GM19455 (cell line): ENCODE results near the gene NDOR1.

Source experiments
- ATAC-seq: cut with Tn5 transposase; IDR thresholded peaks from one replicate; pipeline ENCODE4 v1.9.1; 2021; ENCODE audit not compliant: unreplicated experiment

The NDOR1 gene

DNA sequence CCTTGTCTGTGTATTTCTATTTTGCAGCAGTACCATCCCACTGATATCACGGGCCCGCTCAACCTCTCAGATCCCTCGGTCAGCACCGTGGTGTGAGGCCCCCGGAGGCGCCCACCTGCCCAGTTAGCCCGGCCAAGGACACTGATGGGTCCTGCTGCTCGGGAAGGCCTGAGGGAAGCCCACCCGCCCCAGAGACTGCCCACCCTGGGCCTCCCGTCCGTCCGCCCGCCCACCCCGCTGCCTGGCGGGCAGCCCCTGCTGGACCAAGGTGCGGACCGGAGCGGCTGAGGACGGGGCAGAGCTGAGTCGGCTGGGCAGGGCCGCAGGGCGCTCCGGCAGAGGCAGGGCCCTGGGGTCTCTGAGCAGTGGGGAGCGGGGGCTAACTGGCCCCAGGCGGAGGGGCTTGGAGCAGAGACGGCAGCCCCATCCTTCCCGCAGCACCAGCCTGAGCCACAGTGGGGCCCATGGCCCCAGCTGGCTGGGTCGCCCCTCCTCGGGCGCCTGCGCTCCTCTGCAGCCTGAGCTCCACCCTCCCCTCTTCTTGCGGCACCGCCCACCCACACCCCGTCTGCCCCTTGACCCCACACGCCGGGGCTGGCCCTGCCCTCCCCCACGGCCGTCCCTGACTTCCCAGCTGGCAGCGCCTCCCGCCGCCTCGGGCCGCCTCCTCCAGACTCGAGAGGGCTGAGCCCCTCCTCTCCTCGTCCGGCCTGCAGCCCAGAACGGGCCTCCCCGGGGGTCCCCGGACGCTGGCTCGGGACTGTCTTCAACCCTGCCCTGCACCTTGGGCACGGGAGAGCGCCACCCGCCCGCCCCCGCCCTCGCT, 37.5 kb upstream of the NDOR1 start:
- no peak for ATAC-seq

DNA sequence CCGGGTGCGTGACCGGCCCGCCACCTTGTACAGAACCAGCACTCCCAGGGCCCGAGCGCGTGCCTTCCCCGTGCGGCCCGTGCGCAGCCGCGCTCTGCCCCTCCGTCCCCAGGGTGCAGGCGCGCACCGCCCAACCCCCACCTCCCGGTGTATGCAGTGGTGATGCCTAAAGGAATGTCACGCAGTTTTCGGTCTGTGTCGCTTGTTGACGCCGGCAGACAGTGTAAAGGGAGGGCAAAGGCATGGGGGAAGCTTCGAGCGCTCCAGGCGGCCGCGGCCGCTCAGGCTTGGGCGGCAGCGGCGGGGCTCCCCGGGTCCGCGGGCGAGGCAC, 37.0 kb upstream of the NDOR1 start:
- ATAC-seq, result no peak

DNA sequence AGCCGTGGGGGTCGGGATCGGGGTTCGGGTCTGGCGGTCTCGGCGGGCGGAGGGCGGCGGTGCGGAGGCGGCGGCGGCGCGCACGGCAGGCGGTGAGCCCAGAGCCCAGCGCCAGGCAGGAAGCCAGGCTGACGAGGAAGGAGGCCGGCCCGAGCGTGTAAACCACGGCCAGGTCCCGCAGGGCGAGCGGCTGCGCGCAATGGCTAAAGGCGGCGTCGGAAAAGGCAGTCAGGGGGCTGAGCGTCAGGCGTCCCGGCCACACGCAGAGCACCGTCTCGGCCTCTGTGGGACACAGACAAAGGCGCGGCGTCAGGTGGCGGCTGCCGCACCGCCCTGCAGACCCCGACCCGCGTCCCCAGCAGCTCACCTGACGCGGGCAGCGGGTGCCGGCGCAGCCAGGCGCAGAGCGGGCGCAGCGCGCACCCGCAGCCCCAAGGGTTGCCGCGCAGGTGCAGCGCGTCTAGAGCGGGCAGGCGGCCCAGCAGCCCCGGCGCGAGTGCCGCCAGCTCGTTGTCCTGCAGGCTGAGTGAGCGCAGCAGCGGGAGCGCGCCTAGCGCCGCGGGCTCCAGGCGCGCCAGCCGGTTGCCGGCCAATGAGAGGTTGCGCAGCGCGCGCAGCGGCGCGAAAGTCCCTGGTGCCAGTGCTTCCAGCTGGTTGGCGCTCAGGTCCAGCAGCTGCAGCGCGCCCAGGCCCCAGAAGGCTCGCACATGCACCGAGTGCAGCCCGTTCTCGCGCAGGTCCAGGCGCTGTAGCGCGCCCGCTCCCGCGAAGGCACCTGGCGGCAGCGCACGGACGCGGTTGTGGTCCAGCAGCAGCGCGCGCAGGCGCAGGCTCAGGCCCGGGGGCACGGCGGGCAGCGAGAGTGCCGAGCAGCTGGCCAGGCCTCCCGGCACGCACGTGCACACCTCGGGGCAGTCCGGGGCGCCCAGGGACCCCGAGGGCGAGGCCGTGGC, 36.3 kb upstream of the NDOR1 start:
- ATAC-seq, result no peak

DNA sequence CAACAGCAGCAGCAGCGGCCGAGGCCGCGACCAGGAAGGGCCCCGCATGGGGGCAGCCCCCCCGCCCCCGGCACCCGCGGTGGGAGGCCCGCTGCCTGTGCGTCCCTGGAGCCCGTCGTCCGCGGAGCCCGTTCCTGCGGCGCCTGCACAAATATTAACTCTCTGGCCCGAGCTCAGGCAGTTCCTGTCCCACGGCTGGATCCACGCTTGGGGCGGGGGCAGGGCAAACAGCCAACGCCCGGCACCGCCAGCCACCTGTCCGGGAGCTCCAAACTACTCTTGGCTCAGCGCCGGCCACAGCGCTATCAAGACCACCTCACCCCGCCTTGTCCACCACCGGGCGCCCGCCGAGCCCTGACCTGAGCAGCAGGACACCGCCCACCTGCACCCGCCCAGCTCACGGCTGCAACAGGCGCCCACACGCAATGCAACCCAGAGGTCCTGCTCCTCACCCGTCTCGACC, 35.6 kb upstream of the NDOR1 start, which contains the start of gene LRRC26:
TSS of gene LRRC26 (minus strand) at position 156 of the 463 bp plus-strand sequence. CDS start at position 48, 108 bp downstream.
- ATAC-seq, result no peak

DNA sequence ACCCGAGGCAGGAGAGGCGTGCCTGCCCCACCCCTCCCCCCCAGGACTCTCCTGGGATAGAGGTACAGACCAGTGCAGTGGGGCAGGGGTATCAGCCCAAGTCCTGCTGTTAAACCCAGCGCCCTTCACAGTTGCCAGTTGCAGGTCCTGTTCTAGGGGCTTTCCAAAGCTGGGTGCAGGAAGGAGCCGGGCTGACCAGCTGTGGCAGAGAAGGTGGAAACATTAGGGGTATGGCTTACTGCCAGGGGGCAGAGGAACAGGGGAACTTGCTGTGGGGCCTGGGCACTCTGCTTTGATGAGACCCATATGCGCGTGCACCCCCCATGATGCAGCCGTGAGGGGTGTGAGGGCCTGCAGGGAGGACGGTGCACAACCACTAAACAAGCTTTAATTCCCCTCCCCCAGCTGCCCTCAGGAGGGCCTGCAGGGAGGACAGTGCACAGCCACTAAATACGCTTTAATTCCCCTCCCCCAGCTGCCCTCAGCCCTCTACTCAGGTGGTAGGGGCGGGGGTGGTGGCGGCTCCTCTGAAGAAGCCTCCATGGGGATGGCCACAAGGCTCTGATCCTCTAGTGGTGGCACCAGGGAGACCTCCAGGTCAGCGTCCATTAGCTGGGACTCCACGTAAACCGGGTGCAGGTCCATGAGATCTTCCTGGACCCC, 34.9 kb upstream of the NDOR1 start:
- ATAC-seq, result no peak

DNA sequence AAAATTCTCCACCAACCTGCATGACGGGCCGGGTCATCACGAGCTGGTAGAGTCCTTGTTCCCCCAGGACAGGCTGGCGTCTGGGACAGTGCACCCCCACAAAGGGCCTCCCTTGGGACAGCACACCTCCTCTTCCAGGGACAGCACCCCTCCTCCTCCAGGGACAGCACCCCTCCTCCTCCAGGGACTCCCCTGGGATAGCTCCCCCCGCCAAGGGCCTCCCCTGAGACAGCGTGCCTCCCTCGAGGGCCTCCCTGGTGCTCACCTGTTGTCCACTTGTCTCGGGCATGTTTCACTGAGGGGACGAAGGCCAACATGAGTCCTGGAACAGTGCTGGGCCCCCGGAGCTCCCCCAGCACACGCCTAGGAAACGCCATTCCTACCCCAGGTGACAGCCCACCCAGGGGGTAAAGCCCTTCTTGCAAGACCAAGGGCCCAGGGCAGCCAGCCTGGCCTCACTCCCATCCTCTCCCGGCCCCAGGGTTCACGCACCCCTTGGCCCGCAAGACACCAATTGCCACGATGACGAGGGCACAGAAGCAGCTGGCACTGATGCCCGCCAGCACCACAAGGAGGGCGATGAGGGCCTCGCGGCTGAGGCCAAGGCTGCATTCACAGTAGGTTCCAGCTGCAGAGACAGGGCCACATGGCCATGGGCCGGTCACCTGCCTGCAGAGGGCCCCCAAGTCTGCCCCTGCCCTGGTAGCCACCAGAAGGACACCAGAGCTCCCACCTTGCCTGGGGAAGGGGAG, 34.2 kb upstream of the NDOR1 start:
- no peak for ATAC-seq

DNA sequence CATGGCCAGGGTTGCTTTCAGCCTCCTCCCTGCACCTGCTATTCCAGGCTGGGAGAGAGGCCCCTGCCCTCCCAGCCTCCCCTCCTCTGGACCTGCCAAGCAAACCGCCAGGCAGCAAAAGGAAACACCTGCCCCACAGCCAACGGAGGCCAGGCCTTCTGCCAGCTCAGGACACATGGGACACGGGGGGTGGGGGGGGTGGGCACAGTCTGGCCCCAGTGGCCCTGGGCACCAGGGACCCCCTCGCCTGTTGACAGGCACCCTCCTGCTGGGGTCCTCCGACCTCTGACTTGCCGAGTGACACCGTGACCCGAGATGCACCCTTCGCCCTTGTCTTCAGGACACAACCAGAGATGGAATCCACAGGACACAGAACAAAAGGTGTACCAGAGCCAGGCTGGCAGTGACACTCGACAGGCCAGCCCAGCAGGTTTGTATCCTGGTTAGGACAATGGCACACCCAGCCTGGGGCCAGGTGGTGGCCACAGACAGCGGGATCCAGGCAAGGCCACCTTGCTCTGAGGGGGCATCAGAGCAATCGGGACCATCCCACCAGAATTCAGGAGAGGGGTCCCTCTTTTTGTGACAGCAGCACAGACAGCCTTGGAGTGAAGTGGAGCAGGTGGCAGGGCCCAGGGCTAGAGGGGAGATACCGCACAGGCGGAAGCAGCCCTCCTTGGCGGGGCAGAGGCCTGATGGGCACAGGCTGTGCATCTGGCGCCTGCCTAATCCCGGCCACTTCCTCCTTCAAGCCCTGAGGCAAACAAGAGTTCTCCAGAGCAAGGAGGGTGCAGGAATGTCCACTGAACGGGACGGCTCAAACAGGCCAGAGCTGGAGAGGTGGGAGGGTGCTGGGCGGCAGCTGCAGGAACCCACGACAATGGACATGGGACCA, 32.4 kb upstream of the NDOR1 start:
- ATAC-seq, result no peak

DNA sequence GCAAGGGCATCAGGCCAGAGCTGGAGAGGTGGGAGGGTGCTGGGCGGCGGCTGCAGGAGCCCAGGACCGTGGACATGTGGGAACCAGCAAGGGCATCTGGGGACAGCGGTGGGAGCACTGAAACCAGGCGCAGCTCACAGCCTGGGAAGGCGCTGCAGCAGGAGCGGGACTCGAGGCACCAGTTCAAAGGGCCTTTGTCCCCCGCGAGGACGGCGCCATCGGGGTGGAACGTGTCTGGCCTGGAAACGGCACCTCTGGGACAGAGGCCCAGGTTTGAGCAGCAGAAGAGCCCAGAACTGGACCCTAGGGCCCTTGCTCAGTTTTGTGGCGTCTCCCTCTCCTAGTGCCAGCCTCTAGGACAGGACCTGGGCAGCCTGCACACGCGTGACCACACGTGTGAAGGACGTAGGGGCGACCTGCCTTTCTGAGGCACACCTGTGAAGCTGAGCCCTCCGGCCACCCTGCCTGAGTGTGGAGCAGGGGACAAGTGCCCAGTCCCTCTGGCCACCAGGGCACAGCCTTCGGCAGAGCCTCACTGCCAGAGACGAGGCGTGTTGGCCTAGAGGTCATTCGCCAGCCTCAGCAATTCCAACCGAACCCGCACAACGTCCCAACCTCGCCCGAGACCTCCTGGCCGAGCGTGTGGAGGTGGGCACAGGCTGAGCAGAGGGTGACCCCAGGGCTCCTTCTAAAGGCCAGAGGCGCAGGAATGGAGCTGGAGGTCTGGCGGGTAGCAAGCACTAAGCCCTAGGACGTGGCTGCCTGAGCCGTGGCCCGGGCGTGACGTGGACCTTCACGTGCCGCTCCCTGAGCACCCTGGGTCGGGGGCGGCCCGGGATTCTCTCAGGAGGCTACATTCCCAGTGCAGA, 31.5 kb upstream of the NDOR1 start:
- no peak for ATAC-seq

DNA sequence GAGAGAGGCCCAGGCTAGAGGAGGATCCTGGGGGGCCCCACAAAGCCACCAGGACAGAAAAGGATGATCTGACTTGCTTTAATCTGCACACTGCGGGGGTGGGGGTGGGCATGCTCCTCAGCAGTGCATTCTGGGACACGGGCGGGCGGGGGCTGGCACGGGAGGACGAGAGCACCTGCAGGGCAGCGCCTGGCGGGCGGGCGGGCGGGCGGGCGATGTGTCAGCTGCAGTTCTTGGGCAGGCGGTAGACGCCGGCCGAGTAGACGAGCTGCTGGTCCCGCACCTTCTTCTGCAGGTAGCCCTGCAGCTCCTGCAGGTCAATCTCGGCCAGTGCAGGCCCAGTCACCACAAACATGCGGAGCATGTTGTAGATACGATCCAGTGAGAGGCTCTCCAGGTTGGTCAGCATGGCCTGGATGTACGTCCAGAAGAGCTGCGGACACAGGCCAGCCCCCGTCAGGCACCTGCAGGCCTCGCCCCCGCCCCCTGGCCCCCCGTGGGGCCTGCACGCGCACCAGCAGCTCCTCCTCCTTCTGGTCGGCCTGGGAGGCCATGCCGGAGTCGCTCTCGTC, 30.7 kb upstream of the NDOR1 start:
- ATAC-seq, result no peak

DNA sequence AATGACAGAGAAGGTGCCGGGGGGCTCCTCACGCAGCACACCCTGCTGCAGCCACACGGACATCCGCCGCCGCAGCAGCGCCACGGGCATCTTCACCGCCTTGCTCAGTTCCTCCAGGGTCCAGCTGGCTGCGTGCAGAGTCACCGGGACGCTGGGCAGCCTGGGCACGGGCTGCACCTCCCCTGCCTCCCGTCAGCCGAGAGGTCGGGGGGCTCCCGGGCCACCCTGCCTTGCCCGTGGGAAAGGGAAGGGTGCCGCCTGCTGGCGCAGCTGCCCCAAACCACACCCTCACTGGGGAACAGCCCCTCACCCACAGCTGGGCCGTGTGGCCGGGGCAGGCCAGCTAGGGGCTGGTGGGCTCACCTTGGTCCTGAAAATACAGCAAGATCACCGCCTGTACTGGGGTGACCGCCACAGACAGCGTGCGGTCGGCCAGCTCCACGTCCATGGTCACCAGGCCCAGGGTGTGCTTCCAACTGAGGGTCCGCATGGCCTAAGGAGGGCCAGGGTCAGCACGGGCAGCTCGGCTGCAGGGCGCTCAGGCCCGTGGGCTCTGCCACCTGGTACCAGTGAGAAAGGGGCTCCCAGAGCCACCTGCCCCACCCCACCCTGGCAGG, 30.0 kb upstream of the NDOR1 start:
- ATAC-seq, result no peak

DNA sequence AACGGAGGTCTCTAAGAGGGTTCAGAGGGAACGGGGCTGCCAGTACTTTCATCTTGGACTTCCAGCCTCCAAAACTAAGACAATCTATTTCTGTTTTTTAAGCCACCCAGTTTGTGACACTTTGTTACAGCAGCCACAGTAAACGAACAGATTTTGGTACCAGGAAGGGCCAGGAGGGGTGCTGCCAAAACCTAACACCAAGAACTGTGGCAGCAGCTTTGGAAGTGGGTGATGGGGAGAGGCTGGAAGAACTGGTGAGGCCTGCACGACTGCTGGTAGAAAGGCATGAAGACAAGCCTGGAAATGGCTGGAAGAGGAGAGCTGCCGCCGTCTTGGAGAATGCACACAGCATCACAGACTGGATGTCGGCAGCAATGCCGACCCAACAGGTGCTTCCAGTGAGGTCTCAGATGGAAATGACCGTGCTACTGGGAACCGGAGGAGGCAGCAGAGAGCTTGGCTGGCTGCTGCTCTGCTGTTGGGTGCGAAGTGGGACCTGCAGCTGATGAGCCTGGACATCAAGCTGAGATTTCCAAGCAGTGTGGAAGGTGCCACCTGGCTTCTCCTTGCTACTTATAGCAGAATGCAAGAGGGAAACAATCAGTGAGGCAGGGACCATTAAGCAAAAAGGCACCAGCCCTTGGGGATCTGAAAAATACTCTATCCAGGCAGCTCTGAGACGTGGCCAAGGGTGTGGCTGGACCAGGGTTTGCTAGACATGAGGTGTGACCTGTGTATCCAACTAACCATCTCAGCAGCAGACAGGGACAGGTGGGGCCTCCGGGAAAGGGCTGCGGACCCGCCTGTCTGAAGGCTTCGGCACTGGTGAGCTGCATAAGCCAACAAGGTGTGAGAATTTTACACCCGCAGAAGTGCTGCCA, 29.0 kb upstream of the NDOR1 start:
- ATAC-seq, result no peak

DNA sequence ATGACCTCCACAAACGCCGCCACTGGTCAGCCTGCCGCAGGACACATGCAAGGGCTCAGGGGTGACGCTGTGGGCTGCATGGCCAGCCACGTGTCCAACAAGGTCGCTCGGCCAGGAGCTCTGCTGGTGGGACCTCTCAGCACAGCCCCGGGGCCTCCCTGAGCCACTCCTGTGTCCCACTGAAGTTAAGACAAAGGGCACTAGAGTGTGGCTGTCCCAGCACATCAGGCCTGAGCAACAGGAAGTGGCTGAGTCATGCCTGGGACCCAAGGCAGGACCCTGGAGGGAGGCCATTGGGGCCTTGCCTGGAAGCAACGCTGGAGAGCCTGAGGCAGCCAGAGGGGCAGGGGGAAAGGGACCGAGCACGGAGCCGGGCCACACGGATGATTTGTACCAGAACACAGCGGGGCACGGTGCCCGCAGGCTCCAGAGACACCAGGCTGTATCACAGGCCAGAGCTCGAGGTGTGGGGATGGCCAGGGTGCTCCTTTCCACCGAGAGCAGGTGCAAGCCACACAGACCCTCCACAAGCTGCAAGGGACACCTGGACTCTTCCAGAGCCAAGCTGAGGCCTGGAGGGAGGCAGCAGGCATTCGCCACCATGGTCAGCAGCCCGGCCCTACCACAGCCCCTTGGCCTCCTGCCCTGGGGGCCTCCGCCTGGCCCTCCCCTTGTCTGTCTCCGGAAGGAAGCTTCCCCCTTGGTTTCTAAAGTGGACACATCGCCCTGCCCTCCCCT, 27.1 kb upstream of the NDOR1 start:
- ATAC-seq, result no peak

DNA sequence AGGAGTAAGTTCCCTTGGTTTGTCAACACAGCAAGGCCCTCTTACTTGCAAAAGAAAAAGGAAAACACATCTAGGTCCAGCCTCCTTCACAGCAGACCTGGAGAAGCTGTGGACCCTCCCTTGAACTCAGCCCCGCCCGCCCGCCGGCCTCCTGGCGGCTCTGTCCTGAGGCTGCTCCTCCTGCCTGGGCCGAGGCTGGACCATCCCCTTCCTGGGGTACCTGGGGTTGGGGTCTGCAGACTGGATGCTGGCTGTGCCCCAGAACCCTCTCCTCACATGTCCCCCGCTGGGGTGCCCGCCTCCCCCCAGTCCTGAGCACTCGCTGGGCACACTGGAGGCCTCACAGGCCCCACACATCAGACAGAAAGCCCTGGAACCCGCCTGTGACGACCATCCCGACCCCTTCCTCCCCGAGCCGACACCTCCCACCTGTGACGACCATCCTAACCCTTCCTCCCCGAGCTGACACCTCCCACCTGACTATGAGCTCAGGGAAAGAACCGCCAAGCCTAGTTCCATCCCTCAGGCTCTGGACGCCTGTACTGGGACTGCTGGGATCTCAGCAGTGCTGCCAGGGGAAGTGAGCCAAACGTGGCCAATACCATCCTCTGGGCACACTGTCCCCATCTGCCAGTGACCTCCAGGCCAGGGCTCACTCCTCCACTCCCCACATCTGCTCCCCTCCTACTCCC, 26.4 kb upstream of the NDOR1 start:
- no peak for ATAC-seq

DNA sequence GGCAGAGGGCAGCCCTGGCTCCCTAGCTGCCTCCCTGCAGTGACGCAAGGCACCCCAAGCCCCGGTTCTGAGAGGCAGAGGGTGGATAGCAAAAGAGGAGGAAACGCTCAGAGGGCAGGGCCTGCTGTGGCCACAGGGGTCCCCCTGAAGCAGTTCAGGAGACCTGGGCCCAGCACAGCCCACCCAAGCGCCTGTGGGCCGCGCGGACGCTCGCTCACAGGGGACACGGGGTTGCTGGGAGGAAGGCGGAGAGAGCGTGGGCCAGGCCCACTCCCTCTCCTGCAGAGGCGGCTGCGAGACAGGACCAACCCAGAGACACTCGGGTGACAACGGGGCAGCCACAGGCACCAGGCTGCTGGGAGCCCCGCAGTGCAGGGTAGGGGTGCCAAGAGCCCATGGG, 25.7 kb upstream of the NDOR1 start:
- ATAC-seq, result no peak

DNA sequence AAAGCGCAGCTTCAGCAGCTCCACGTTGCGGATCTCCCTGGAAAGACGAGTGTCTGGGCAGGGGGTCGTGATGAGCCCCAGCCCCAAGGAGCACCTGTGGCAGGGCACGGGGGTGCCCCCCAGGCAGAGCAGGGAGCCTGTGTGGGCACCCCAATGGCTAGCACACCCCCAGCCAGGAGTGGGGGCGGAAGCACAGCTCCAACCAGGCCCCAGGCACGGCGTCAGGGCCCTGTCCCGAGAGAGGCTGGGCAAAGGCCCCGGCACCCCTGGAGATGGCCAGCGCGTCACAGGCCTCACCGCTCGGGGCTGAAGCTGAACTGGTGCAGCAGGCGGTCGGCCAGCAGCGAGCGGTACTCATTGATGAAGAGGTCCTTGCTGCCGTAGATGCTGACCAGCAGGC, 25.0 kb upstream of the NDOR1 start:
- no peak for ATAC-seq

DNA sequence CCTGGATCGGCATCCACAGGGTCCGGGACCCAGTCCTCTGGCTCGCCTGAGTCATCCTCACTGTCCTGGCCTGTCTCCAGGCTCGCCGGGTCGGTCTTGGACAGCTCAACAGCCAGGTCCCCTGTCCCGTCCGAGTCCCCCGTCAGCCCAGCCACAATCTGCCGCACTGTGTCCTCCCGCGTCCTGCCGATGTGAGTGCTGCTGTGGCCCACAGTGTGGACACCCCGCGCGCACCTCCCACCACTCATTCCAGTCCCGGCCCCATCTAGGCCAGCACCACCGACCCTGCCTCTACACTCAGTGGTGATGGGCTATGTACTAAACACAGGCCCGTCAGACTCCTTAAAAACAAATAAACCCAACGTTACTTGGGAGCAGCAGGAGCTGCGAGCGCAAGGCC, 23.8 kb upstream of the NDOR1 start:
- no peak for ATAC-seq
